Endometrium (tissue), 2 donors: ENCODE measurements around the gene IL17RD.

Experiments used
- FAIRE-seq: peaks from 2 replicates; lab custom pipeline; 2012; peaks lifted over from hg19 to GRCh38; lab: Jason Lieb, UNC
- donor health status: control.
- donor health status: control.

IL17RD gene

GRCh38 chr3:57065588-57065987, 99.6 kb downstream of the IL17RD start:
- no peak for FAIRE-seq

GRCh38 chr3:57064572-57064971, 100.6 kb downstream of the IL17RD start:
- FAIRE-seq, result no peak

- FAIRE-seq, result no peak
Measured at GRCh38 chr3:57064001-57064400, 101.2 kb downstream of the IL17RD start.

DNA sequence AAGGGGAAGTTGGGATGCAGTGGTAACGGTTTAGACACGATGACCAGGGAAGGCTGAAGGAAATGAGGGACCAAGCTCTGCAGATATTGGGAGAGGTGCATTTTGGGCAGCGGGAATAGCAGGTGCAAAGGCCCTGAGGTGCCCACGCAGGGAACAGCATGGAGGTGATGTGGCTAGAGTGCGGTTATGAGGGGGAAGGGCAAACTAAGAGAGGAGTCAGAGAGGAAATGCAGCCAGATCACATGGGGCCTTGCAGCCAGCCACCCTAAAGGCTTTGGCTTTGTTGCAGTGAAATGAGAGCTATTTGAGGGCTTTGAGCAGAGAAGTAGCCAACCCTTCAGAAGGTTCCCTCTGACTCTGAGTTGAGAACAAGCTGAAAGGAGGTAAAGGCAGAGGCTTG, 102.1 kb downstream of the IL17RD start:
- no peak for FAIRE-seq

DNA sequence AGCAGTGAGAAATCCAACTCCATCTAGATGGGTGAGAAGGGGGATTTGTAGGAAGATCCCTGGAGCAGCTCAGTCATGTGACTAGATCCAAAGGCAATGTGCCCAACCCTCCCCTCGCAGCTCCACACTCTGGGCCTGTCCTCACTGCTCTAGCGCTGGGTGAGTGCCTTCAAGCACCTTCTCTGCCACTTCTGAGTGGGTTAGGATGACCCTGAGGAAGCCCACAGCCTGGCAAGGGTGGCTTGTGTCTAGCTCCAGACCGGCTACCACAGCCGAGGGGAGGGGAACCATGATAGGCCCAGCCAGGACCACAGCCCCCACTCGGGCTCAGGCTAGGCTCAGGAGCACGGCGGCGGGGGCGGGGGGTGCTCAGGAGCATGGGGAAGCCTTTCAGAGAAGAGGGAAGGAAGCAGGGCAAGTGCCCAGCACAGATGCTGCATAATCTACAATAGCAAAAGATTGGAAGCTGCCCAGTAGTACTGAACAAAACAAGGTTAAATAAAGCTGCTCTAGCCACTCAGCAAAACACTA, 103.0 kb downstream of the IL17RD start:
- FAIRE-seq, result no peak

GRCh38 chr3:57061556-57061955, 103.6 kb downstream of the IL17RD start:
- FAIRE-seq, result no peak

DNA sequence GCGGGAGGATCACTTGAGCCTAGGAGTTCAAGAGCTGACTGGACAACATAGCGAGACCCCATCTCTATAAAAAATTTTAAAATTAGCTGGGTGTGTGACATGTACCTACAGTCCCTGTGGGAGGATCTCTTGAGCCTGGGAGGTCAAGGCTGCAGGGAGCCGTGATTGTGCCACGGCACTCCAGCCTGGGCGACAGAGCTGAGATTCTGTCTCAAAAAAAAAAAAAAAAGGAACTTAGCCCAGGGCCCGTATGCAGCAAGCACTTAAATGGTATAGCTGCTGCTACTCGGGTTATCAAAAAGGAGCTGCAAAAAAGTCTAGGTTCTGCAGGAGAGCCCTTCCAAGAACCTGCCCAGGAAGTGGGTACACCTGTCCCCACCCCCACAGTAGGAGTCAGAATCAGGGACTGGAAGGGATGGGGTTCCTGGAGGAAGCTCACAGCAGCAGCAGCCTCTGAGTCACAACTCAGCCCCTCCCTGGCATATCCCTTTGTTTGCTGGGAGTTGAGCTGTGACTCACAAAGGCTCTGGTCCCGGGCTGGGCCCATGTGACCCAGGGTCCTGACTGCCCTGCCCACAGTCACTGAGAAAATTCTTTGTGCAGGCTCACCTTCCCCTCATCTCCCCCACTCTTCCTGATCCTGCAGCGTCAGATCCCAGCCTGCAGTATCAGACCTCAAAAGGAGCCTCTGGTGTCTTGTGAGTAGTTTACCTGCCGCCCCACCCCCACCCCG, 104.9 kb downstream of the IL17RD start, which contains the start of gene SPATA12:
SPATA12 (plus strand) TSS at position 576 of the 733 bp plus-strand sequence. CDS start 13,031 bp downstream, outside the sequence.
- no peak for FAIRE-seq

- no peak for FAIRE-seq
Measured at GRCh38 chr3:57059411-57059810, 105.7 kb downstream of the IL17RD start.

DNA sequence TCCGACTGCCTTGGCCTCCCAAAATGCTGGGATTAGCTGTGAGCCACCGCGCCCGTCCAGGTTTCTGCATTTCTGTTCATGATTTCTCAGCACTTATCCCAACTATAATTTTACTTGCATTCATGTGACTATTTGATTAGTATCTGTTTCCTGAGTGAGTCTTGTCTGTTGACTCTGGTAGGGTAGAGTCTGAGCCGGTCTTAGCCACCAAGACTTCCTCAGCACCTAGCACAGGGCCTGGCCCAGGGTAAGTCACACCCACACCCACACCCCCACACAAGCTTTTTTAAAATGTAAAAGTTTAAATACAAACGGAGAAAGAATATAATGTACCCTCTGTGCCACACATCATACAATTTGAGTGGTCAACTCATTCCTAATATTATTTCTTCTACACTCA, 107.8 kb downstream of the IL17RD start:
- FAIRE-seq, result no peak

GRCh38 chr3:57053122-57053521, 112.0 kb downstream of the IL17RD start:
- FAIRE-seq, result no peak

- no peak for FAIRE-seq
Measured at GRCh38 chr3:57052662-57053061, 112.5 kb downstream of the IL17RD start.

GRCh38 chr3:57048728-57049127, 116.4 kb downstream of the IL17RD start:
- no peak for FAIRE-seq

DNA sequence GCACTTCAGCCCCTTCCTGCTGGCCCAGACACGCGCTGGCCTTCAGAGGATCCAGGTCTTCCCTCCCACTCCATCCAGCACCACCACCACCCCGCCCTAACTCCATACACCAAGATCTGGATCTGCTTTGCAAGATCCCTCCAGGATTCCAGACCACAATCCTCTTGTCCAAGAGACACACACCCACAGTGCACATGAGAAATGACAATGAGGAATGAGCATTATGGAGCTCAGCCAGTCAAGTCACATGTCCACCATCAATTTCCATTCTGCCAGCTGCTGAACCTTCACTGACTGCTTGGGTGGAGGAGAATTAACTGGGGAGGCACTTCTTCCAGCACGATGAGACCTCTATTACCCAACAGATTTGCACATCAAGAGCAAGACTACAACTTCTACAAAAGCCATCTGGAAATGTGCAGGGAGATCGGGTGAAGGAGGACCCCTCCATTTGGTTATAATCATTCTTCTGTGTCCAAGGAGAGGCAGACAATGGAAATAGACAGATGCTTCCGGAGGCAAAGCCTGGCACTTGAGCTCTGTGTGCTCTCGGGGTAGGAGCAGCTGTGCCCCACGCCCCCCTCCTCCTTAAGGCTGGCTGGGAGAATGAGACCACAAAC, 117.0 kb downstream of the IL17RD start:
- no peak for FAIRE-seq

DNA sequence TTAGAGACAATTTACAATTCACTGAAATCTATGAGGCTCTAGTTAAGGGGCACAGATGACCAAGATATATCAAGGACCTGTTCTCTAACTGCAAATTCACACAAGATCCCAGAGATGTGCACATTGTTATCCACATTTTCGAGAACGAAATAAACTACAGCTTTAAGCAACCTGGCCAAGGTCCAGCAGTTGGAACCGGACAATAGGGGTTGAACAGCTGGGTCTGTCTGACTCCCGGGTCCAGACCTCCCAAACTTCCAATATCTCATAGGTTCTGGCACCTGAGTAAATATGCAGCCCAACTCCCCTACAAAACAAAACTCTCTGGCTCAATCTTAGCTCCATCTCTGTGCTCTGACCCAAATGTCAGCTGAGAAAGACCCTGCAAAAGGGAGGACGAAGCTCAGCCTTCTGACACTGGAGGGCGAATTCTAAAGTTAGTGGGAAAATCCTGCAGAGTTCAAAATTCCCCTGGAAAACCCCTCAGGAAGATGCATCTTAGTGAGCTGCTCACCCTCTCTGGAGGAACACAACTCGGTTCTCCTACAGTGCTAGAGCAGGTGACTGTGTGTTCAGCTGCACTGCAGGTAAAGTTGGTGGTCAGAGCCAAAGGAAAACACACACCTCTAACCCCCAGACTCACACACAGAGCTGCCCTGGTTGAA, 118.9 kb downstream of the IL17RD start:
- FAIRE-seq, result no peak

GRCh38 chr3:57043518-57043917, 121.6 kb downstream of the IL17RD start:
- no peak for FAIRE-seq

DNA sequence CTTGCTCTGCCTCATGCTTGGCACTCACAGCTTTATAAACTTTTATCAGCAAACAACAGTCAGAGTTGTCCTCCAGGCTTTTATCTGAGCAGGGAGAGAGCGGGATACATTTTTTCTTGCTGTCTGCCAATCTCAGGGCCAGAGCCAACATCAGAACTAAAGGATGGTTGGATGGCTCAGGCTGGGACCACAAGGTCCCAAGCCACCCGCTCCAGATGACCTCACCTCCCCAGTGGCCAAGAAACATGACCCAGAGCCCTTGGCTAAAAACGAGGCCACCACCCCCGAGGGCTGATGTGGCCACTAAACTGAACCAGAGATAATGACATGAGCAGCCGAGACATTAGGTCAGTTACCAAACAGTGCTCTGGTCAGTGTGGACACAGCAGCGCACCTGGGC, 123.5 kb downstream of the IL17RD start:
- FAIRE-seq, result no peak
